ENCODE results near the gene FTCD.
"Not testable (repeated sequence)": the region's sequence is repeated elsewhere in the genome, so short reads cannot be mapped to it uniquely, and the experiment has no call there.

FTCD gene, protein sequence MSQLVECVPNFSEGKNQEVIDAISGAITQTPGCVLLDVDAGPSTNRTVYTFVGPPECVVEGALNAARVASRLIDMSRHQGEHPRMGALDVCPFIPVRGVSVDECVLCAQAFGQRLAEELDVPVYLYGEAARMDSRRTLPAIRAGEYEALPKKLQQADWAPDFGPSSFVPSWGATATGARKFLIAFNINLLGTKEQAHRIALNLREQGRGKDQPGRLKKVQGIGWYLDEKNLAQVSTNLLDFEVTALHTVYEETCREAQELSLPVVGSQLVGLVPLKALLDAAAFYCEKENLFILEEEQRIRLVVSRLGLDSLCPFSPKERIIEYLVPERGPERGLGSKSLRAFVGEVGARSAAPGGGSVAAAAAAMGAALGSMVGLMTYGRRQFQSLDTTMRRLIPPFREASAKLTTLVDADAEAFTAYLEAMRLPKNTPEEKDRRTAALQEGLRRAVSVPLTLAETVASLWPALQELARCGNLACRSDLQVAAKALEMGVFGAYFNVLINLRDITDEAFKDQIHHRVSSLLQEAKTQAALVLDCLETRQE

DNA sequence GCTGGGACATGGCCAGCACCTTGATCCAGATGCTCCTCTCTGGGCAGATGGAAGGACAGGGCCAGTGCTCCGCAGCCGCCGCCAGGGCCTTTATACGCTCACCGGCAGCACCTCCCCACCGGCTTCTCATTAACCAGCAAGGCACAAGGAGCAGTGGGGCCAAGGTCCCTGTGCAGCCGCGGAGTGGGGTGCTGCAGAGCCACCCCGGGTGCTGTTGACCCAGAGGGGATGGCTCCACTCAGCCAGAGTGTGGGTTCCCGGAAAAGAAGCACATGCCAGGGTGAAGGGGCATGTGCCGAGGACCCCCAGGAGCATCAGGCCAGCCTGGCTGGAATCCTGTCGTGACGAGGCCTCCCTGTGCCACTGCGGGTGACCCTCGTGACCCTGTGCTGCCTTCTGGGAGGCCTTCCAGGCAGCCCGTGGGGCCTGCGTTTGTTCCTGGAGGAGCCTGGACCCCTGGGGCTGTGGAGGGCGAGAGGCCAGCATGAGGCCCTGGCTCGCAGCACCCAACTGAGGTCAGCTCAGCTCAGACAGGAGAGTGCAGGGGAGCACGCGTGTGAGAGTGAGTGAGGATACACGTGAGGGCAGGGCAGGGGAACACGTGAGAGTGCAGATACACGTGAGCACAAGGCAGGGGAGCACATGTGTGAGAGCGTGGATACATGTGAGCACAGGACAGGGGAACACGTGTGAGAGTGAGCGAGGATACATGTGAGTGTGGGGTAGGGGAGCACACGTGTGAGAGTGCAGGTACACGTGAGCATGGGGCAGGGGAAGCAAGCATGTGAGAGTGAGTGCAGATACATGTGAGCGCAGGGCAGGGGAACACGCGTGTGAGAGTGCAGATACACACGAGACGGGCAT lies at the start of gene FTCD:
Gene FTCD (minus strand): TSS at position 66 of the 864 bp plus-strand sequence. CDS start 56 bp downstream, at position 10.
- no peak for DNase-seq

DNA sequence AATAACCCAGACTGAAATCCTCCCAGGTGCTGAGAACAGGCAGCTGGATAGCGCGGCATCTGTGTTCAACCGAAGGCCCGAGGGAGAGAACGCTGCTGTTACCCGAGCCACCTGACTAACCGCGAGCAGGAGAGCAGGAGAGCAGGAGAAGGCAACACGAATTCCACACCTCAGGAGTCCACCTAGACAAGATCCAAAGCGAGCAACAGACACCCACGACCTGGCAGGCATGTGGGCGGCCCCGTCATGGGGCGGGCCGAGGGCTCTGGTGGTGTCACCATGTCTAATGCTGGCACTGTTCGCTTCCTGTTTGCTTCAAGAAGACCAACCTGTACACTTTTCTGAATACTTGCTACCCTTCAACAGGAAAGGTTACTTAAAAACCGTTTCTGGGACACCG lies 49.8 kb upstream of the FTCD start:
- no peak for DNase-seq

DNA sequence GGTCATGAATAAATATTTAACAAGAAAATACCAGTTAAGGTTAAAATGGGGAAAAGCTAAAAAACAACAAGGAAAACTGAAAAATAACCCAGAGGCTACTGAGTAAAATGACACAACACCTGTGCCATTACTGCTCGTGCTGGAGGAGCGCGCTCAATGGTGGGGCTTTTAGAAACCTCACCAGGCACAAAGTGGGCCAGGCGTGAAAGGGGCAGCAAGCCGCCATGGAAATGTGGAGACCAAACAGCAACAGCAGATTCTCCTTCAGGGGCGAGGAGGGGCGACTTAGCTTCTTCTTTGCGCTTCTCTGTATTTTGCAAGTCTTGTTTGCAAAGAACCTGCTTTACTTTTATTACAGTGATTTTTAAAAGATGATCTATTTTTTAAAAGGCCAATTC lies 47.8 kb upstream of the FTCD start:
- DNase-seq: no peak

DNA sequence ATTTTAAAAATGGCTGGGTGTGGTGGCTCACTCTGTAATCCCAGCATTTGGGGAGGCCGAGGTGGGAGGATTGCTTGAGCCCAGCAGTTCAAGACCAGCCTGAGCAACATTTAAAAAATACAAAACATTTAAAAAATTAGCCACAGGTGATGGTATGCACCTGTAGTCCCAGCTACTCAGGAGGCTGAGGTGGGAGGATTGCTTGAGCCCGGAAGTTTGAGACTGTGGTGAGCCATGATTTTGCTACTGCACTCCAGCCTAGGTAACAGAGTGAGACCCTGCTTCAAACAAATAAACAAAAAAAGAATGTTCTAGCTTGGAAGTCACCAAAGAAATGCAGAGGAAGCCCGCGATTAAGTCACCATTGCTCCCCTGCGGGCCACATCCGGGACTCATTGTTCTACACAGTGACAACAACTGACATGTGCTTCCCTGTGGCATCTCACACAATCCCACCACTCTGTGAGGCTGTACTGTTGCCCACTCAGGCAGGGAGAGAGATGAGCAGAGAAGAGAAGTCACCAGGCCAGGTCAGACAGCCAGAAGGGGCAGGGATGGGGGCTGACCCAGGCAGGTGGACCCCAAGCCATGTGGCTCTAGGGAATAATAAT lies 47.3 kb upstream of the FTCD start:
- no peak for DNase-seq

DNA sequence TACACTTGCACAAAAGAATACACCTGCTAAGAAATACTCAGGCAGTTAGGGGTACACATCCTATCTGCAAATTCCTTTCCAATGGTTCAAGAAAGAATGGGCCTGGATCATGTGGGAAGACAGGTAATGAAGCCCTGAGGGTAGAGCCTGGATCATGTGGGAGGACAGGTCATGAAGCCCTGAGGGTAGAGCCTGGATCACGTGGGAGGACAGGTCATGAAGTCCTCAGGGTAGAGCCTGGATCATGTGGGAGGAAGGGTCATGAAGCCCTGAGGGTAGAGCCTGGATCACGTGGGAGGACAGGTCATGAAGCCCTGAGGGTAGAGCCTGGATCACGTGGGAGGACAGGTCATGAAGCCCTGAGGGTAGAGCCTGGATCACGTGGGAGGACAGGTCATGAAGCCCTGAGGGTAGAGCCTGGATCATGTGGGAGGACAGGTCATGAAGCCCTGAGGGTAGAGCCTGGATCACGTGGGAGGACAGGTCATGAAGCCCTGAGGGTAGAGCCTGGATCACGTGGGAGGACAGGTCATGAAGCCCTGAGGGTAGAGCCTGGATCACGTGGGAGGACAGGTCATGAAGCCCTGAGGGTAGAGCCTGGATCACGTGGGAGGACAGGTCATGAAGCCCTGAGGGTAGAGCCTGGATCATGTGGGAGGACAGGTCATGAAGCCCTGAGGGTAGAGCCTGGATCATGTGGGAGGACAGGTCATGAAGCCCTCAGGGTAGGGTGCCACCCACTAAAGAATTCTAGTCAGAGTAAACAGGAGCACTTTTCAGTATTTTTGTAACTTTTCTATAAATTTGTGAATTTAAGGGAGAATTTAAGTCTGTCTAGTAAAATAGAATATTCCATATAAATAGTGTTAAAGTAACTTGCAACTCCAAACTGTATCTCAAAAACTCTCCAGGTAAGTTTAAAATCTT lies 45.8 kb upstream of the FTCD start:
- not testable (repeated sequence) for DNase-seq

DNA sequence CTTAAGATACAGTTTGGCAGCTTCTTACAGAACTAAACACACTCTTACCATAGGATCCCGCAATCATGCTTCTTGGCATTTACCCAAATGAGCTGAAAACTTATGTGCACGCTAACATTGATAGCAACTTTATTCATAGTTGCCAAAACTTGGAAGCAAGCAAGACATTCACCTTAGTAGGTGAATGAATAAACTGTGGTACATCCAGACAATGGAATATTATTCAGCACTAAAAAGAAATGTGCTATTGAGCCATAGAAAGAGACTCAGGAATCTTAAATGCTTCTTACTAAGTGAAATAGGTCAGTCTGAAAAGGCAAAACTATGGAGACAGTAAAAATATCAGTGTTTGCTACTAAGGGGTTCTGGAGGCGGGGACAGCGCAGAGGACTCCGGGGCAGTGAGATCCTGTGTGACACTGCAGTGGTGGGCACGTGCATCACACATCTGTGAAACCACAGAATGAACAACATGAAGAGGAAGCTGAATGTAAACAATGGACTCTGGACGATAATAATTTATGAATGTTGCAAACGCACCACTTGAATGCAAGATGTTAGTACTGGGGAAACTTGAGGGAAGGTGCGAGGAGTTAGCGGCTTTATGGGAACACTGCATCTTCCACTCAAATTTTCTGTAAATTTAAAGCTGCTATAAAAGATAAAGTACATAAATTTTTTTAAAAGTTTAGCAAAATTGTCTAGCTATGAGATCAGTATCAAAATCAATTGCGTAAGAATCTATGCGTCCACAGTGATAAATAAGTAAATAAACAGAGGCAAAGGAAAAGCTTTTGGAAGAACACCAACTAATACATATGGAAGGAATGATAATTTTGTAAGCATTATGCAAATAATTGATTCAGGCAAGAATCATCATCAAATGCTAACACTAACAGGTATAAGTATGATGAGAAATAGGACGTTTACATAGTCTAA lies 44.3 kb upstream of the FTCD start:
- no peak for DNase-seq

DNA sequence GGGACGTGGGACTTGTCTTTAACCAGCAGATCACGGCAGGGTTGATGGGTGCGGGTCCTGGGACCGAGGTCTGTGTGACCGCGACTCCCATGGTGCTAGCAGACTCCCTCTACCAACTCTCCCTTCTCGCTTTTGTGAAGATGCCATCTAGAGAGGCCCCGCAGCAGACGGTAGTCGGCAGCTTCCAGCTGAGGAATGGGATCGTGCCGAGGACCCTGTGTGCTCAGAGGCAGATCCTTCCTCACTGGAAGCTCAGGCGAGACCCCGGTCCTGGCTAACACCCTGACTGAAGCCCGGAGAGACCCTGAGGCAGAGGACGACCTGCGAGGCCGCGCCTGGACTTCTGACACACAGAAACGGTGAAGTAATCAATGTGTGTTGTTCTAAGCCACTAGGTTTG lies 41.4 kb upstream of the FTCD start:
- DNase-seq: no peak

DNA sequence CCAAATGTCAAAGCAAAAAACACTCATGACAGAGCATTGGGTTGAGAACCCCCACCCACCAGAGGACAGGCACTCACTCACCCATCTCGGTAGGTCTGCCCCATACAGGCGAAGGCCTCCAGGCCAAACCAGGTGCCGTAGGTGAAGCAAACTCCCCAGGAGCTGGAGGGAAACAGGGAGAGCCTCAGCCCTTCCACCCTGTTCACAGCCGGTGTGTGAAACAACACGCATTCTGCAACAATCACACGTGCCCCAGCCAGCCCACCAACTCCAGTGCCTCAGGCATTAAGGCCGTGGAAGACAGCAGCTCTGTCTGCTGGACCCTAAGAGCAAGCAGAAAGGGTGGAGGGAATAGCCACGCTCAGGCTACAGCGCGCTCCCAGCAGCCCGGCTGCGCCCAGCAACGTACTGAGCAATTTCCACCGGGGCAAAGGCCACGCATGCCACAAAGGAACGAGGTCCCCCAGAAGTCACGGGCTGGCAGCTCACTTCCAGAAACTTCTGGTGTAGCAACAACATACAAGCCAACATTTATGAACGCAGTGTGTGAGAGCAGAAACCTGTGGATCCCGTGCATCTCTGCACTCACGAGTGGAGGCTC lies 40.3 kb upstream of the FTCD start:
- DNase-seq: no peak

DNA sequence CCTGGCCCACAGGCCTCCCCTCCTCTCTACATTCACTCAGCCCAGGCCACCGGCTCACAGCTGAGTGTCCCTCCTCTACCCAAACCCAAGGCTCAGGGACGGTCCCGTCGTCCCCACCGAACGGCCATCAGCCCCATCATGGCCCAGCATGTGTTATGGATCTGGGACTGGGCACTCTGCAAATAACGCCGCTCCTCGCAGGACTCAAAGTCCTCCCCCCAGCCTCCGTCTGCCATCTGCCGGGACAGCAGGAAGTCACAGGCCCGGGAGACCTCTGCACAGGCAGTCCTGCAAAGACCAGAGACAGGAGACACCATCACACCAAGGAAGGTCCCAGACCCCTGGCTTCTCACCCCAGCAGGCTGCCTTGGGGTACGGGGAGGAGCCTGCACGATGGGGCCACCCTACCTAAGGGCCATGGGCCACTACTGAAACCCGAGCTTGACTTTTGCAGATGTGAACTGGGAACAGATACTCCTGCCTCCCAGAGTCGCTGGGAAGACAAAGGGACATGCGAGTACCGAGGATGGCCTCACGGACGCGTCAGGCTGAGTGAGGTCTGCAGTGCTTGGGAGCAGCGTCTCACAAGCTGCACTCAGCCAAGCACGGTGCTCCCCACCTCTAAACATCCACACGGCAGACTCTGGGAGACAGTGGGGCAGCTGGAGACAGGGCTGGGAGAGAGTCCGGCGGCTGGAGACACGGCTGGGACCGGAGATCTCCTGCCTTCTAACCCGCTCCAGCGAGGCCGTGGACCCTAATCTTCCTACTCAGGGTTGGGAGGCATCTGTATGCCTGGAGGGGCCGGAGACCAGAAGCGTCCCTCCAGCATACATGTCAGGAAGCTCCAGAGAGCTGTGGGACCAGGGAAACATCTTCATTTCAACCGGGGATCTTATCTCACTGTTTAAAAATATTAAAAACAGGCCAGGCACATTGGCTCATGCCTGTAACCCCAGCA lies 39.3 kb upstream of the FTCD start:
- DNase-seq: no peak

DNA sequence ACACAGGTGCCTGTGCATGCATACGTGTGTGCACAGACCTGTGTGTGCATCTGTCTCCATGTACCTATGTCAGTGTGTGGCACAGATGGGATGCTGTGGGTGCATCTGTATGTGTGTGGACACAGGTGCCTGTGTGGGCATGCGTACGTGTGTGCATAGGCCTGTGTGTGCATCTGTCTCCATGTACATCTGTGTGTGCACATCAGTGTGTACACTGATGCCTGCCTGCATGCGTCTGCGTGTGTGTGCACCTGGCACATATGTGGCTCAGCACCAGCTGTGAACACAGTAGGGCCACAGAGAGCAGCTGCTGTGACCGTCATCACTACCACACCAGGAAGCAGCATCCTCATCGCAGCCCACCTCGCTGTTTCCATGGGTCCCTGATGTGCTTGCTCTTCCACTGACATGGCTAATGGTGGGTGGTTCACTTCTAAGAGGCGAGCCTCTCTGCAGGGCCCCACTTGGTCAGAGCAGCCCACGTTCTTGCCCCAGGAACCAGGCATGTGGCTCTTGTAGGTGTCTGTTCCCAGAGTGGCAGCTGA lies 38.5 kb upstream of the FTCD start:
- no peak for DNase-seq

DNA sequence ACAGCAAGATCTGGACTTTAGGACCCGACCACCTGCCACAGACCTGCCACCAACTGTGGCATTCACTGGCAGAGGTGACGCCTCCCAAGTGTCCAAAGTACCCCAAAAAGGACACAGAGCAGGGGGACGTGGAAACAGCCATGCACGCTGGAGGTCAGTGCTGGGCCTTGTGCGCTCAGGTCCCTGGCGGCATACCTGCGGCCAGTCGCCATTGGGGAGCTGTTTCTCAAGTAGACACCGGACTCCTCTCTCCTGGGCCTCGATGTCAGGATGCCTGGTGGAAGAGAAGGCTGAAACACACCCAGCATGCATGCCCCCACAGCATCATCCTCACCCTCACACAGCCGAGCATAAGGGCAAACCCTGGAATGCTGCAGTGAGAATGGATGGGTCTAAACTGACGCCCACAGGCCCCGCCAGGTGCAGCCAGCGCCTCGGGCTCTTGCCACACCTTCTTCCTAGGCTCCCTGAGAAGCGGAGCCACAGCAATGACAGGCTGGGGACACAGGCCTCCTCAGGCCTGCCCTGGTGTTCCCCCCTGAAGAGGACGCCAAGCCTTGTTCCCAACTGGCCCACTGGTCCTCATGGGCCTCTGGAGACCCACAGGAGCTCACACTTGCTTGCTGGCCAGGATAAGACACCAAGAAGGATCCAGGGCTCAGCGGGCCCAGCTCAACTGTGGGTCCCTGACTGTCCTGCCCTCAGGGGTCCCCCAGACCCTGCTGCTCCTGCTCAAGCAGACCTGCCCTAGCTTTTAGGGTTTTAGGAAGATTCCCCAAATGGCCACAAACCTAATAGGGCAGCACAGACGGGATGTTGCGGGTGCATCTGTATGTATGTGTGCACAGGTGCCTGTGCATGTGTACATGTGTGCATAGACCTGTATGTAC lies 36.6 kb upstream of the FTCD start:
- DNase-seq: no peak

DNA sequence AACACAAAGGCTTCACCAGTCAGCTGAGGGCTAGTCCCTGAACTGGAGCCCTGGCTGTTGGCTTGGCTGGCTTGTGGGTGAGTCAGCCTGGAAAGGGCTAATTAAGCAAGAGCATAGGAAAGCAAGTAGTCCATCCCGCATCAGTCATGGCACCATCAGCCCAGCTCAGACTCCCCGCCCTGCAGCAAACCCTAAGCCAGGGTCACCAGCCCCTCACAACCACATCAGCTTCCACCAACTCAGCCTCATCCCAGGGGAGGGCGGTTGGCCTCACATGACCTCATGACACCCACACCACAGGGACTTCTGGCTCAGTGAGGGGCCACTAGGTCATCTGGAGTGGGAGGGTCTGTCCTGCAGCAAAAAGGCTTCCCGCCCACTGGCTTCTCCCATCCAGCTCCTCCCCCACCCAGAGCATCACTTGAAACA lies 35.9 kb upstream of the FTCD start:
- no peak for DNase-seq

DNA sequence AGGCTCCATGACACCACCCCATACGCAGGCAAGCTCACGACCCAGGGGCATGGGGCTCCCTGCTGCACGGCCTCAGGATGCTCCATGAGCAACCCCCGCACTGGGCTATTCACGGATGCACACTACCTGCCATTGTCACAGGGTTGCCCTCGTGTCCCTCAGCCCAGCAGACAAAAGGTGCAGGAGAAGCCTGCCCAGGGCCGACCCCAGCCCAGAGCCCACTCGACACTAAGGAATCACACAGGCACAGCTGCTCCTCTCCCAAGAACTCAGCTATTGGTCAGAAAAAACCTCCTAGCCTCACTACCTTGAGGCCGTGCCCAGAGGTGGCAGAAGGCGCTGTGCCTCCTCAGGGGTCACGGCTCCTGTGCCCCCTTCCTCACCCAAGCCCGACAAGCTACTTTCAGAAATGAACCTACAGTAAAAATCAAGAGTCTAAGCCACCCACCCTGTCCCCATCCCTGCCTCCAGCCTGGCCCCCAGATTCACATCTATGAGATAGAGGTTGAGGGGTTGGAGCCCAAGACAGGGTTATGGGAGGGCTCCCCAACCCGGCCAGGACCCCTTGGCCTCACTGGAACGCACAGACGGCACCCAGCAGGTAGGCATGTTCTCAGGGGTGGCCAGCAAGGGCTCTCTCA lies 35.2 kb upstream of the FTCD start:
- no peak for DNase-seq

DNA sequence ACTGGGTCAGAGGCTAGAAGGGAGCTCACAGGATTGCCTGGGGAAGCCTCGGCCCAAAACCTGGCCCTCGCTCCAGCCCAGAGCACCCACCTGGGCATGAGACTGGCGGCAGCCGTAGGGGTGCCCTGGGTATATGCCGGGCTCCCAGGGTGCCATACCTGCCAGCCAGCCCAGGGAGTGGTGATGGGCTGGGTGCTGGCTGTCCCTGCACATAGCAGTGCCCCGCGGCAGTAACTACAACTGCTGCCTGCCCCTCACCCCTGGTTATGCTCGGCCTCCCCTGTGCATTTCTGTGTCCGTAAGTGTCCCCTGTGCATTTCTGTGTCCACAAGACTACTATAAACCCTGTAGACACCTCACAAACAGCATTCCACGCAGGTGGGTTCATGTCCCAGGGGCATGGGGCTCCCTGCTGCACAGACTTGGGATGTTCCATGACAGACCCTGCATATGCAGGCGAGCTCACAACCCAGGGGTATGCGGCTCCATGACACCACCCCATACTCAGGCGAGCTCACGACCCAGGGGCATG lies 34.6 kb upstream of the FTCD start:
- DNase-seq: no peak

DNA sequence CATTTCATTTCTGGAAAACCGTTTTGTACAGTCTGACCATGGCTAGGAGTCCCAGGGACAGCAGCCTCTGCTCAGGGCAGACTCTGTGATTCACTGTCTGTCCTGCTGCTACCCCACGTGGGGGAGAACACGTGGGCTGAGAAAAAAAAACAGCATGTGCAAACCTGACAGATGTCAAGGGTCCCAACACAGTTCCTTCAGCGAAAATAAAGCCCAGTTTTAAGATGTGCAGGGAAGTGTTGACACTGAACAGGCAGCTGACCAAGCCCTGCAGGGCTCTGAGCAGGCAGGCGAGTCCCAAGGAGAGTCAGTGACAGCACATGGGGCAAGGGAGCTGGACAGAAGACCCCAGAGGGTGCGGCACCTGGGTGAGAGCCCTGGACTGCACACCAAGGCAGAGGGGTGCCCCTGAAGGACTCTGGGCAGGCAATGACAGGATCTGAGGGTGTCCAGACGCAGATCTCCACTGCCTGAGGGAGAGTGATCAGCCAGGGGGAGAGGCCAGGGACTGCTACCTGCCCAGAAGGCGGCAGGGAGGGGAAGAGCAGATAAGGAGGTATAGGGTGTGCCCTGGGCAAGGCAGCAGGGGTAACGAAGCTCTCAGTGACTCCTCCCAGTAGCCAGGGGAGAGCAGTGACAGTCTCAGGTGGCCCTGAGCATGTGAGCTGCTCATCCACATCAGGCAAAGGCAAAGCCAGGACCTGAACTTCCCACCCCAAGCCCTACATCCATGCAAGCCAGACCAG lies 34.0 kb upstream of the FTCD start:
- no peak for DNase-seq
